Panc1 (cell line): Measurements from ENCODE around the gene TUFT1. TPM values are rescaled to one million over a fixed set of nuclear protein-coding genes. Genes with fewer than 3 reads are reported as not detected.
"Not testable (repeated sequence)": the region's sequence is repeated elsewhere in the genome, so short reads cannot be mapped to it uniquely, and the experiment has no call there.

Experiments used
- ATAC-seq: fragments of 200-7000 bp; cut with Tn5 transposase; 2 replicates; pipeline ENCODE4 v1.9.1; 2020; ENCODE audit warnings: mild to moderate bottlenecking, moderate library complexity
- BruUV-seq: library from RNA; stranded (reverse); fragments of 400-500 nt; replicated peaks from 2 replicates; lab custom pipeline; 2021; lab: Mats Ljungman, UMichigan
- CTCF ChIA-PET: fragments of 300-600 bp; sonication (Branson Sonifier 250); formaldehyde crosslinking; loops from one replicate; lab custom pipeline; 2022; ENCODE audit warnings: antibody characterized with exemption; lab: Charles Lee
- POLR2A ChIA-PET: fragments of 300-600 bp; sonication (Branson Sonifier 250); formaldehyde crosslinking; loops from one replicate; lab custom pipeline; 2022; ENCODE audit warnings: antibody characterized with exemption; lab: Charles Lee
- DNase-seq: peaks from one replicate; pipeline ENCODE4 v3.0.0-alpha.2; 2010; ENCODE audit warnings: low read depth, low spot score
- H3K27ac ChIP-seq: 2 replicates; pipeline ENCODE4 v1.5.1; 2011; ENCODE audit warnings: mild to moderate bottlenecking, low read length, inconsistent platforms
- H3K27me3 ChIP-seq: fragments of 200-500 bp; sonication (Bioruptor generic); 2 replicates; pipeline ENCODE4 v1.6.0; 2014; ENCODE audit warnings: low read length, inconsistent platforms; ENCODE audit not compliant: control insufficient read depth, insufficient read depth
- H3K36me3 ChIP-seq: fragments of 200-500 bp; sonication (Bioruptor generic); 2 replicates; pipeline ENCODE4 v1.5.1; 2014; ENCODE audit warnings: inconsistent platforms, mild to moderate bottlenecking, low read length, moderate library complexity; ENCODE audit not compliant: control insufficient read depth, insufficient read depth
- H3K4me1 ChIP-seq: 2 replicates; pipeline ENCODE4 v1.5.1; 2011; ENCODE audit warnings: inconsistent platforms, mild to moderate bottlenecking, low read length, moderate library complexity; ENCODE audit not compliant: control insufficient read depth, insufficient read depth
- H3K4me3 ChIP-seq, 2 experiments: 2 replicates each; pipeline ENCODE4 v1.5.1; 2011 to 2012; ENCODE audit warnings: low read depth in 2 of 2, low read length in 2 of 2, mild to moderate bottlenecking in 2 of 2, inconsistent platforms in 1 of 2, moderate library complexity in 1 of 2
- H3K9me3 ChIP-seq: fragments of 200-500 bp; sonication (Bioruptor generic); 2 replicates; pipeline ENCODE4 v1.5.1; 2014; ENCODE audit warnings: low read depth, mild to moderate bottlenecking, inconsistent platforms, low read length, moderate library complexity; ENCODE audit not compliant: control insufficient read depth, insufficient read depth
- POLR2AphosphoS5 ChIP-seq: IDR thresholded peaks from 2 replicates; pipeline ENCODE4 v1.6.1; 2012; ENCODE audit warnings: mild to moderate bottlenecking, low read depth, low read length, moderate library complexity
- SIN3A ChIP-seq: IDR thresholded peaks from 2 replicates; pipeline ENCODE4 v1.6.1; 2012; ENCODE audit warnings: low read depth, mild to moderate bottlenecking, low read length, moderate library complexity, borderline replicate concordance; ENCODE audit not compliant: insufficient read depth
- TCF7L2 ChIP-seq: IDR thresholded peaks from 2 replicates; pipeline ENCODE4 v1.6.1; 2011; ENCODE audit warnings: mild to moderate bottlenecking, low read depth, low read length, inconsistent platforms
- in situ Hi-C: cut with HindIII; loops from 2 replicates; pipeline ENCODE4 v1.10.0; 2016; ENCODE audit warnings: low sequenced_read_pairs, low pct_unique_long_range_greater_than_20kb
- intact Hi-C: fragments of 100-400 bp; cut with micrococcal nuclease; formaldehyde crosslinking; loops from one replicate; pipeline ENCODE4 v1.10.0; 2022; ENCODE audit not compliant: unreplicated experiment
- total RNA-seq: library from RNA; stranded (reverse); gene quantifications from one replicate; pipeline ENCODE4 v1.2.1, GENCODE V29; 2021; ENCODE audit not compliant: unreplicated experiment
- TF ChIP-seq, protein P1 (sequence below), 2 experiments: IDR thresholded peaks; 2 replicates each; pipeline ENCODE4 v1.6.1; 2011 to 2012; ENCODE audit warnings: low read depth in 2 of 2, control low read depth in 1 of 2, low read length in 1 of 2, mild to moderate bottlenecking in 1 of 2, moderate library complexity in 1 of 2; ENCODE audit not compliant: insufficient read depth in 1 of 2
- TF ChIP-seq, protein P2 (sequence below): fragments of 450-650 bp; IDR thresholded peaks from 2 replicates; pipeline ENCODE4 v1.5.1; 2017; ENCODE audit warnings: mild to moderate bottlenecking

TUFT1 gene
- total RNA-seq, 1 experiment from 2014 or later, result 66.4 TPM

DNA sequence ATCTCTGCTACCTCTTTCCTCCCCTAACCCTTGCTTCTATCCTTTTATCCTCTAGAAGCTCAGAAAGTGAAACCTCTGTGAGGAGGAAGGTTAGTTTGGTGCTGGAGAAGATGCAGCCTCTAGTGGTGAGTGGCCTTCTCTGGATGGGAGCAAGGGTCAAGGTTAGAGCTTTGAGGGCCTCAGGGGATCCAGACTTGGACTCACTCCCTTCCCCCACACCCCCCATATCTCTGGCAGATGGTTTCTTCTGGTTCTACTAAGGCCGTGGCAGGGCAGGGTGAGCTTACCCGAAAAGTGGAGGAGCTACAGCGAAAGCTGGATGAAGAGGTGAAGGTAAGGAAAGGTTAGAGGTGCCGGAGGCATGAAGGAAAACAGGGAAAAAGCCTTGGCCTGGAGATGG is 19.8 kb upstream of the TUFT1 start:
- Histone ChIP-seq H3K27ac (no peak overlapping the region), H3K36me3 (no peaks in the 10 kb centered on the region; the same call in 1 of the 2 replicates), H3K4me3 (no peak overlapping the region), H3K4me1 (peaks cover 4% of the 10 kb centered on the region), H3K27me3 (no peaks in the 10 kb centered on the region), H3K9me3 (no peaks in the 10 kb centered on the region)
- intact Hi-C loops (no loop called here), in situ Hi-C loops (no loop called here)
- ATAC-seq (0 out of 2 replicates have a peak, but pooled peaks have one; percentile 22), DNase-seq (no peak)
- ChIA-PET POLR2A (no interaction called here), CTCF (interaction anchor here (0.7 to 1.1 kb wide), 2 partner anchors 46 to 116 kb away, joined by 3 read pairs; no protein-coding TSS in a partner anchor)
- TF ChIP-seq, protein P1, sequence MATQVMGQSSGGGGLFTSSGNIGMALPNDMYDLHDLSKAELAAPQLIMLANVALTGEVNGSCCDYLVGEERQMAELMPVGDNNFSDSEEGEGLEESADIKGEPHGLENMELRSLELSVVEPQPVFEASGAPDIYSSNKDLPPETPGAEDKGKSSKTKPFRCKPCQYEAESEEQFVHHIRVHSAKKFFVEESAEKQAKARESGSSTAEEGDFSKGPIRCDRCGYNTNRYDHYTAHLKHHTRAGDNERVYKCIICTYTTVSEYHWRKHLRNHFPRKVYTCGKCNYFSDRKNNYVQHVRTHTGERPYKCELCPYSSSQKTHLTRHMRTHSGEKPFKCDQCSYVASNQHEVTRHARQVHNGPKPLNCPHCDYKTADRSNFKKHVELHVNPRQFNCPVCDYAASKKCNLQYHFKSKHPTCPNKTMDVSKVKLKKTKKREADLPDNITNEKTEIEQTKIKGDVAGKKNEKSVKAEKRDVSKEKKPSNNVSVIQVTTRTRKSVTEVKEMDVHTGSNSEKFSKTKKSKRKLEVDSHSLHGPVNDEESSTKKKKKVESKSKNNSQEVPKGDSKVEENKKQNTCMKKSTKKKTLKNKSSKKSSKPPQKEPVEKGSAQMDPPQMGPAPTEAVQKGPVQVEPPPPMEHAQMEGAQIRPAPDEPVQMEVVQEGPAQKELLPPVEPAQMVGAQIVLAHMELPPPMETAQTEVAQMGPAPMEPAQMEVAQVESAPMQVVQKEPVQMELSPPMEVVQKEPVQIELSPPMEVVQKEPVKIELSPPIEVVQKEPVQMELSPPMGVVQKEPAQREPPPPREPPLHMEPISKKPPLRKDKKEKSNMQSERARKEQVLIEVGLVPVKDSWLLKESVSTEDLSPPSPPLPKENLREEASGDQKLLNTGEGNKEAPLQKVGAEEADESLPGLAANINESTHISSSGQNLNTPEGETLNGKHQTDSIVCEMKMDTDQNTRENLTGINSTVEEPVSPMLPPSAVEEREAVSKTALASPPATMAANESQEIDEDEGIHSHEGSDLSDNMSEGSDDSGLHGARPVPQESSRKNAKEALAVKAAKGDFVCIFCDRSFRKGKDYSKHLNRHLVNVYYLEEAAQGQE (IDR thresholded peaks at IDR 0.05; ENCODE audit: insufficient read depth in 1 of 2, low read depth in 2 of 2, low read length in 1 of 2), result no peak
- TF ChIP-seq POLR2AphosphoS5 (no peak), TCF7L2 (no peak), SIN3A (no peak)
- TF ChIP-seq, protein P2, sequence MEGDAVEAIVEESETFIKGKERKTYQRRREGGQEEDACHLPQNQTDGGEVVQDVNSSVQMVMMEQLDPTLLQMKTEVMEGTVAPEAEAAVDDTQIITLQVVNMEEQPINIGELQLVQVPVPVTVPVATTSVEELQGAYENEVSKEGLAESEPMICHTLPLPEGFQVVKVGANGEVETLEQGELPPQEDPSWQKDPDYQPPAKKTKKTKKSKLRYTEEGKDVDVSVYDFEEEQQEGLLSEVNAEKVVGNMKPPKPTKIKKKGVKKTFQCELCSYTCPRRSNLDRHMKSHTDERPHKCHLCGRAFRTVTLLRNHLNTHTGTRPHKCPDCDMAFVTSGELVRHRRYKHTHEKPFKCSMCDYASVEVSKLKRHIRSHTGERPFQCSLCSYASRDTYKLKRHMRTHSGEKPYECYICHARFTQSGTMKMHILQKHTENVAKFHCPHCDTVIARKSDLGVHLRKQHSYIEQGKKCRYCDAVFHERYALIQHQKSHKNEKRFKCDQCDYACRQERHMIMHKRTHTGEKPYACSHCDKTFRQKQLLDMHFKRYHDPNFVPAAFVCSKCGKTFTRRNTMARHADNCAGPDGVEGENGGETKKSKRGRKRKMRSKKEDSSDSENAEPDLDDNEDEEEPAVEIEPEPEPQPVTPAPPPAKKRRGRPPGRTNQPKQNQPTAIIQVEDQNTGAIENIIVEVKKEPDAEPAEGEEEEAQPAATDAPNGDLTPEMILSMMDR, result no peak
- BruUV-seq, result no TSS peak

DNA sequence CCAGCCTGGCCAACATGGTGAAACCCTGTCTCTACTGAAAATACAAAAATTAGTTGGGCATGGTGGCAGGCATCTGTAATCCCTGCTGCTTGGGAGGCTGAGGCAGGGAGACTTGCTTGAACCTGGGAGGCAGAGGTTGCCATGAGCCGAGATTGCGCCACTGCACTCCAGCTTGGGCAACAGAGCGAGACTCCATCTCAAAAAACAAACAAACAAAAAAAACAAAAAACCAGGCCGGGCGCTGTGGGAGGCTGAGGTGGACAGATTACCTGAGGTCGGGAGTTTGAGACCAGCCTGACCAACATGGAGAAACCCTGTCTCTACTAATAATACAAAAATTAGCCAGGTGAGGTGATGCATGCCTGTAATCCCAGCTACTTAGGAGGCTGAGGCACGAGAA is 17.7 kb upstream of the TUFT1 start:
- ATAC-seq, POLR2A ChIA-PET: not testable (repeated sequence)

DNA sequence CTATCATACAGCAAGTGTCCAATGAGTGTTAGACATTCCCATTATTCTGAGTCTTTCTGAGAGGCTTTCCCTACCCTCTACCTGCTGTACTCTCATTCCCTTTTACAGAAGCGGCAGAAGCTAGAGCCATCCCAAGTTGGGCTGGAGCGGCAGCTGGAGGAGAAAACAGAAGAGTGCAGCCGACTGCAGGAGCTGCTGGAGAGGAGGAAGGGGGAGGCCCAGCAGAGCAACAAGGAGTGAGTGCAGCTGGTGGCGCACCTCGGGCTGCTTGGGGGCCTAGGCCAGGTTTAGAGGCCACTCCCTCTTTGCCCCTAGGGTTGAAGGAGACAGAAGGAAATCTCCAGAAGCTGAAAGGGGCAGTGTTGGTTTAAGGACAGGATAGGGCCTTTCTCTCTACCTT is 16.8 kb upstream of the TUFT1 start:
- ATAC-seq, result 0 out of 2 replicates have a peak, but pooled peaks have one; percentile 12
- no peak overlapping the region for H3K27ac ChIP-seq
- no peaks in the 10 kb centered on the region for H3K4me1 ChIP-seq
- no peaks in the 10 kb centered on the region; the same call in 1 of the 2 replicates for H3K36me3 ChIP-seq
- no TSS peak for BruUV-seq
- intact Hi-C loops, result no loop called here
- ChIA-PET POLR2A (interaction anchor here (1.0 kb wide), 1 partner anchor 75 kb away, joined by 4 read pairs; no protein-coding TSS in a partner anchor), CTCF (no interaction called here)
- no peaks in the 10 kb centered on the region for H3K9me3 ChIP-seq
- H3K4me3 ChIP-seq, result no peak overlapping the region
- H3K27me3 ChIP-seq, result no peaks in the 10 kb centered on the region
- DNase-seq, result no peak
- TF ChIP-seq, protein P1 (IDR thresholded peaks at IDR 0.05; ENCODE audit: insufficient read depth in 1 of 2, low read depth in 2 of 2, low read length in 1 of 2), result no peak
- TF ChIP-seq SIN3A, result no peak
- TF ChIP-seq, protein P2, result no peak
- TF ChIP-seq POLR2AphosphoS5, result no peak
- TF ChIP-seq TCF7L2, result no peak
- in situ Hi-C loops, result no loop called here

More for the DNA sequence above, 17.7 kb upstream of the TUFT1 start:
- intact Hi-C loops, in situ Hi-C loops, CTCF ChIA-PET, BruUV-seq, H3K27me3 ChIP-seq, H3K36me3 ChIP-seq, H3K4me3 ChIP-seq, H3K4me1 ChIP-seq, DNase-seq, H3K27ac ChIP-seq, H3K9me3 ChIP-seq: not testable (repeated sequence)
